DMS153 treated with DMSO at 0.1 percent for 48 hours (cell line): ENCODE data around the gene RNASE13.

Experiments used
- DNase-seq: peaks from one replicate; lab custom pipeline; 2025; ENCODE audit not compliant: unreplicated experiment; lab: John Stamatoyannopoulos, UW

RNASE13 gene

GRCh38 chr14:21034707-21035106, at the start of gene RNASE13:
Gene RNASE13, minus strand, starts transcription at chr14:21034807. Its CDS starts 519 bp downstream, at chr14:21034288.
- no peak for DNase-seq

GRCh38 chr14:21084396-21084795, 49.8 kb upstream of the RNASE13 start:
- no peak for DNase-seq

GRCh38 chr14:21083565-21084325, 49.1 kb upstream of the RNASE13 start:
- DNase-seq = no peak

- DNase-seq = no peak
Observed at GRCh38 chr14:21081521-21082142, 47.0 kb upstream of the RNASE13 start.

- DNase-seq = no peak
Observed at GRCh38 chr14:21078726-21079125, 44.1 kb upstream of the RNASE13 start.

GRCh38 chr14:21078287-21078686, 43.7 kb upstream of the RNASE13 start:
- no peak for DNase-seq

GRCh38 chr14:21077672-21078071, 43.1 kb upstream of the RNASE13 start:
- DNase-seq = no peak

GRCh38 chr14:21075719-21076437, 41.3 kb upstream of the RNASE13 start:
- no peak for DNase-seq

GRCh38 chr14:21074398-21075272, 40.0 kb upstream of the RNASE13 start:
- DNase-seq = no peak

GRCh38 chr14:21073921-21074320, 39.3 kb upstream of the RNASE13 start:
- no peak for DNase-seq

- DNase-seq = no peak
Observed at GRCh38 chr14:21072781-21073339, 38.3 kb upstream of the RNASE13 start.

- no peak for DNase-seq
Observed at GRCh38 chr14:21072031-21072473, 37.4 kb upstream of the RNASE13 start.

- DNase-seq = peak; percentile 66
Observed at GRCh38 chr14:21071225-21072030, 36.8 kb upstream of the RNASE13 start.

- peak; percentile 16 for DNase-seq
Observed at GRCh38 chr14:21070610-21071224, 36.1 kb upstream of the RNASE13 start.

- peak; percentile 16 for DNase-seq
Observed at GRCh38 chr14:21070083-21070609, 35.5 kb upstream of the RNASE13 start, which contains the start of gene ARHGEF40. Gene ARHGEF40, plus strand, starts transcription at chr14:21070304. Its CDS starts 93 bp downstream, at chr14:21070397.

- DNase-seq = peak; percentile 16
Observed at GRCh38 chr14:21069388-21070082, 34.9 kb upstream of the RNASE13 start.

- peak; percentile 82 for DNase-seq
Observed at GRCh38 chr14:21068521-21069387, 34.1 kb upstream of the RNASE13 start.
